GM23338 (cell line): Measurements from ENCODE around the gene KIRREL3. TPM values are rescaled to one million over a fixed set of nuclear protein-coding genes. Genes with fewer than 3 reads are reported as not detected.

Source experiments
- ATAC-seq: fragments of 200-7000 bp; cut with Tn5 transposase; 3 replicates; pipeline ENCODE4 v1.9.1; 2020
- DNase-seq: peaks from one replicate; pipeline ENCODE4 v3.0.0-alpha.2; 2015; ENCODE audit warnings: low spot score
- H2AFZ ChIP-seq: fragments of 200-600 bp; sonication (generic); 2 replicates; pipeline ENCODE4 v1.8.0; 2016; ENCODE audit warnings: antibody characterized with exemption, mild to moderate bottlenecking, moderate library complexity
- H3F3A ChIP-seq: fragments of 200-600 bp; sonication (generic); replicated peaks from 2 replicates; pipeline ENCODE4 v1.8.0; 2017; ENCODE audit warnings: antibody characterized with exemption, mixed run types, low read depth
- H3K27ac ChIP-seq: fragments of 200-600 bp; sonication (generic); 2 replicates; pipeline ENCODE4 v1.6.1; 2016; ENCODE audit warnings: low read depth
- H3K27me3 ChIP-seq: fragments of 200-600 bp; sonication (generic); 2 replicates; pipeline ENCODE4 v1.8.0; 2016; ENCODE audit warnings: mild to moderate bottlenecking, mixed run types, moderate library complexity; ENCODE audit not compliant: insufficient read depth
- H3K36me3 ChIP-seq: fragments of 200-600 bp; sonication (generic); 2 replicates; pipeline ENCODE4 v1.8.0; 2016; ENCODE audit warnings: mild to moderate bottlenecking; ENCODE audit not compliant: insufficient read depth
- H3K4me1 ChIP-seq: fragments of 200-600 bp; sonication (generic); 2 replicates; pipeline ENCODE4 v1.8.0; 2016; ENCODE audit warnings: mild to moderate bottlenecking, moderate library complexity; ENCODE audit not compliant: insufficient read depth
- H3K4me2 ChIP-seq: fragments of 200-600 bp; sonication (generic); 2 replicates; pipeline ENCODE4 v1.7.1; 2017; ENCODE audit warnings: mixed run types
- H3K4me3 ChIP-seq: fragments of 200-600 bp; sonication (generic); 2 replicates; pipeline ENCODE4 v1.6.1; 2016; ENCODE audit warnings: mixed run types
- H3K79me2 ChIP-seq: fragments of 200-600 bp; sonication (generic); replicated peaks from 2 replicates; pipeline ENCODE4 v1.8.0; 2017; ENCODE audit warnings: mild to moderate bottlenecking; ENCODE audit not compliant: insufficient read depth
- H3K9me2 ChIP-seq: fragments of 200-600 bp; sonication (generic); 2 replicates; pipeline ENCODE4 v1.8.0; 2017; ENCODE audit not compliant: insufficient read depth
- H4K20me1 ChIP-seq: fragments of 200-600 bp; sonication (generic); replicated peaks from 2 replicates; pipeline ENCODE4 v1.8.0; 2017; ENCODE audit warnings: mild to moderate bottlenecking; ENCODE audit not compliant: insufficient read depth
- H3K27ac Mint-ChIP-seq: 2 replicates; pipeline ENCODE4 v1.8.0; 2020; ENCODE audit warnings: inconsistent platforms, mild to moderate bottlenecking, moderate library complexity, mixed read lengths
- H3K27me3 Mint-ChIP-seq: 3 replicates; pipeline ENCODE4 v1.8.0; 2022; ENCODE audit warnings: low read depth, mild to moderate bottlenecking, moderate library complexity, mixed read lengths, inconsistent platforms; ENCODE audit not compliant: insufficient read depth, poor library complexity
- H3K36me3 Mint-ChIP-seq: 3 replicates; pipeline ENCODE4 v1.8.0; 2021; ENCODE audit warnings: low read depth, mild to moderate bottlenecking, inconsistent platforms, moderate library complexity, mixed read lengths
- H3K4me1 Mint-ChIP-seq: 3 replicates; pipeline ENCODE4 v1.8.0; 2020; ENCODE audit warnings: mild to moderate bottlenecking, inconsistent platforms, mixed read lengths
- H3K4me3 Mint-ChIP-seq: 3 replicates; pipeline ENCODE4 v1.8.0; 2021; ENCODE audit warnings: moderate library complexity, mild to moderate bottlenecking, inconsistent platforms, mixed read lengths
- H3K9me3 Mint-ChIP-seq: 3 replicates; pipeline ENCODE4 v1.8.0; 2020; ENCODE audit warnings: moderate library complexity, mild to moderate bottlenecking, inconsistent platforms, mixed read lengths
- CREB1 ChIP-seq: fragments of 250-450 bp; sonication (Bioruptor Pico); IDR thresholded peaks from 2 replicates; pipeline ENCODE4 v1.5.0; 2020; ENCODE audit warnings: low read depth, mild to moderate bottlenecking, moderate library complexity
- CTCF ChIP-seq, 2 experiments: fragments of 200-600 bp in 1 of 2; sonication (generic) in 1 of 2; conservative IDR thresholded peaks; 2 replicates each; pipeline versions ENCODE4 v1.5.1 to v1.6.1; 2016 to 2017; ENCODE audit warnings: antibody characterized with exemption in 2 of 2, low read depth in 2 of 2, mild to moderate bottlenecking in 2 of 2, moderate library complexity in 1 of 2
- ETS1 ChIP-seq: IDR thresholded peaks from 2 replicates; pipeline ENCODE4 v1.6.1; 2016; ENCODE audit warnings: antibody characterized with exemption
- EZH2 ChIP-seq: fragments of 200-600 bp; sonication (generic); IDR thresholded peaks from one replicate; pipeline ENCODE4 v1.8.0; 2017; ENCODE audit warnings: antibody characterized with exemption, mild to moderate bottlenecking, low read depth; ENCODE audit not compliant: unreplicated experiment
- EZH2phosphoT487 ChIP-seq: fragments of 200-600 bp; sonication (generic); IDR thresholded peaks from one replicate; pipeline ENCODE4 v1.8.1; 2018; ENCODE audit warnings: antibody characterized with exemption; ENCODE audit not compliant: unreplicated experiment
- JUNB ChIP-seq: IDR thresholded peaks from one replicate; pipeline ENCODE4 v1.6.1; 2016; ENCODE audit warnings: antibody characterized with exemption; ENCODE audit not compliant: unreplicated experiment
- NANOG ChIP-seq: IDR thresholded peaks from 2 replicates; pipeline ENCODE4 v1.6.1; 2016; ENCODE audit warnings: antibody characterized with exemption, borderline replicate concordance
- POLR2AphosphoS5 ChIP-seq: IDR thresholded peaks from 2 replicates; pipeline ENCODE4 v1.6.1; 2016; ENCODE audit warnings: antibody characterized with exemption, low read depth
- REST ChIP-seq: IDR thresholded peaks from one replicate; pipeline ENCODE4 v1.6.1; 2018; ENCODE audit warnings: antibody characterized with exemption; ENCODE audit not compliant: unreplicated experiment
- STAT1 ChIP-seq: IDR thresholded peaks from one replicate; pipeline ENCODE4 v1.6.1; 2016; ENCODE audit warnings: antibody characterized with exemption; ENCODE audit not compliant: unreplicated experiment
- ZNF114 ChIP-seq: fragments of 250-450 bp; sonication (Bioruptor Pico); IDR thresholded peaks from 2 replicates; pipeline ENCODE4 v1.5.0; 2020; ENCODE audit warnings: mild to moderate bottlenecking, moderate library complexity
- ZNF331 ChIP-seq: fragments of 250-450 bp; sonication (Bioruptor Pico); IDR thresholded peaks from 2 replicates; pipeline ENCODE4 v1.5.0; 2020; ENCODE audit warnings: low read depth, mild to moderate bottlenecking, moderate library complexity
- ZNF462 ChIP-seq: fragments of 250-450 bp; sonication (Bioruptor Pico); IDR thresholded peaks from 2 replicates; pipeline ENCODE4 v1.5.0; 2020; ENCODE audit warnings: mild to moderate bottlenecking, moderate library complexity
- polyA plus RNA-seq: library from polyadenylated mRNA; unstranded; fragments of >200 nt; fragmentation: Nextera tagmentation; extraction: Ambion mirVana; gene quantifications from 2 replicates; pipeline ENCODE4 v1.2.1, GENCODE V29; 2016
- total RNA-seq: library from RNA; depleted of rRNA; stranded (reverse); fragments of >200 nt; shearing (Covaris generic); gene quantifications from 2 replicates; pipeline ENCODE4 v1.2.3, GENCODE V29; 2014

KIRREL3 gene
- total and polyA plus RNA-seq, 2 experiments from 2014 or later = 0.13 to 1.5 TPM

GRCh38 chr11:126546694-126547093, 453.9 kb downstream of the KIRREL3 start:
- Histone ChIP-seq H3K79me2 (no peaks in the 10 kb centered on the region), H3K4me3 (no peak overlapping the region), H3K36me3 (no peaks in the 10 kb centered on the region), H3K4me1 (peaks cover 18% of the 10 kb centered on the region), H3K4me2 (no peak overlapping the region), H2AFZ (no peak overlapping the region), H3F3A (no peaks in the 10 kb centered on the region), H3K27ac (no peak overlapping the region), H3K9me2 (no peaks in the 10 kb centered on the region), H4K20me1 (no peaks in the 10 kb centered on the region), H3K27me3 (no peaks in the 10 kb centered on the region)
- no peak for TF ChIP-seq ZNF114 (CRISPR knock-in tag)
- TF ChIP-seq ZNF462 (CRISPR knock-in tag) = no peak
- TF ChIP-seq JUNB = no peak
- no peak for TF ChIP-seq ETS1
- TF ChIP-seq REST = no peak
- TF ChIP-seq ZNF331 = no peak
- TF ChIP-seq EZH2phosphoT487 = no peak
- TF ChIP-seq CTCF (conservative IDR thresholded peaks at IDR 0.05; ENCODE audit: low read depth in 2 of 2) = no peak
- TF ChIP-seq NANOG = no peak
- TF ChIP-seq STAT1 = no peak
- no peak for TF ChIP-seq CREB1 (CRISPR knock-in tag)
- no peak for TF ChIP-seq POLR2AphosphoS5
- no peak for TF ChIP-seq EZH2
- Mint-ChIP-seq H3K36me3 (no peaks in the 10 kb centered on the region), H3K9me3 (no peaks in the 10 kb centered on the region), H3K27ac (no peak overlapping the region), H3K4me3 (no peak overlapping the region), H3K27me3 (peaks cover 5% of the 10 kb centered on the region), H3K4me1 (peaks cover 44% of the 10 kb centered on the region)
- DNase-seq (no peak), ATAC-seq (no peak)
